Measurements from ENCODE around the gene LTBP2. TPM values are rescaled to one million over a fixed set of nuclear protein-coding genes. Genes with fewer than 3 reads are reported as not detected.
A peak's percentile ranks its signal among the peaks of the same experiment; 100 is the strongest.

Gene LTBP2
- total RNA-seq, 6 experiments from 2014 or later = 0.46 to 3.5 (median 1.7) TPM

DNA sequence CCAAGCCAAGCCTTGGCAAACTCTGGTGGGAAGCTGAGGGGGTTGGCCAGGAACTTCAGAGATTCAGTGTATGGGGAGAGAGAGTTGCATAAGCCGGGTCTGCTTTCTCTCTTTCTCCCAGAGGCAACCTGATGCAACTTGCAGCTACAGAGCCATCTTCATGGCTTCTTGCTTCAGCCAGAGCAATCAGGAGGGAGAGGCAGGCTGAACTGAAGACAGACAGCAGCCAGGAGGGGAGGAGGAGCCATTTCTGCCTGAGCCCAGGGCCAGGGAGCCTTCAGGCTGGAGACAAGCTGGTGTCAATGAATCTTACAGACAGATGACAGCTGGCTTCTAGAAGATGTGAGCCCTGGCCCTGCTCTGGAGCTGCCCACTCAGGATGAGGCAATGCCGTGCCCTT lies 137.7 kb downstream of the LTBP2 start:
- H3K9me3 ChIP-seq = no peaks in the 10 kb centered on the region

DNA sequence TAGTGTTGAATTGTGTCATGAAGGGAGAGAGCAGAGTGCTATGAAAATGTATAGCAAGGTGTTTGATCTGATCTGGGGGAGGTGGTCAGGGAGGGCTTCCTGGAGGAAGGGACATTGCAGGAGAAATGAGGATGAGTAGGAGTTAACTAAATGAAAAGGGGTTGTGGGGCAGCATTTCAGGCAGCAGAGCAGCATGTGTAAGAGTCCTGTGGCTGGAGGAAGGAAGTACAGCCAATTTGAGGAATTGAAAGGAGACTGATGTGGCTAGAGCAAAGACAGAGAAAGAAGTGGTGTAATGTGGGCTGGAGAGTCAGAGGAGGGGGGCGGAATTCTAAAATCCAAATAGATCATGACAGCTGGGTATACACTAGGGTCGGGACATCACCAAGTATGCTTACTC lies 139.4 kb downstream of the LTBP2 start:
- 61% methylated on average over 2 of the region's 2 CpGs for WGBS (ENCODE audit: insufficient coverage, low coverage, low lambda C conversion rate, missing lambda C conversion rate)
- H3K36me3 ChIP-seq = peaks cover 0 to 5% (median 0%) of the 10 kb centered on the region in 4 donors
- H3K4me1 ChIP-seq = no peaks in the 10 kb centered on the region
- no peaks in the 10 kb centered on the region for H3K27me3 ChIP-seq
- ATAC-seq = peak in 1 of 4 donors; percentile 42
- TF ChIP-seq, protein P1, sequence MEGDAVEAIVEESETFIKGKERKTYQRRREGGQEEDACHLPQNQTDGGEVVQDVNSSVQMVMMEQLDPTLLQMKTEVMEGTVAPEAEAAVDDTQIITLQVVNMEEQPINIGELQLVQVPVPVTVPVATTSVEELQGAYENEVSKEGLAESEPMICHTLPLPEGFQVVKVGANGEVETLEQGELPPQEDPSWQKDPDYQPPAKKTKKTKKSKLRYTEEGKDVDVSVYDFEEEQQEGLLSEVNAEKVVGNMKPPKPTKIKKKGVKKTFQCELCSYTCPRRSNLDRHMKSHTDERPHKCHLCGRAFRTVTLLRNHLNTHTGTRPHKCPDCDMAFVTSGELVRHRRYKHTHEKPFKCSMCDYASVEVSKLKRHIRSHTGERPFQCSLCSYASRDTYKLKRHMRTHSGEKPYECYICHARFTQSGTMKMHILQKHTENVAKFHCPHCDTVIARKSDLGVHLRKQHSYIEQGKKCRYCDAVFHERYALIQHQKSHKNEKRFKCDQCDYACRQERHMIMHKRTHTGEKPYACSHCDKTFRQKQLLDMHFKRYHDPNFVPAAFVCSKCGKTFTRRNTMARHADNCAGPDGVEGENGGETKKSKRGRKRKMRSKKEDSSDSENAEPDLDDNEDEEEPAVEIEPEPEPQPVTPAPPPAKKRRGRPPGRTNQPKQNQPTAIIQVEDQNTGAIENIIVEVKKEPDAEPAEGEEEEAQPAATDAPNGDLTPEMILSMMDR (IDR thresholded peaks at IDR 0.05) = no peak
- TF ChIP-seq POLR2A (IDR thresholded peaks at IDR 0.05) = no peak
- no peaks in the 10 kb centered on the region for H3K9me3 ChIP-seq
- H3K4me3 ChIP-seq = no peak overlapping the region
- intact Hi-C loops (cut with DNase I) = loop anchor here in 1 of 2 donors (10.0 kb wide), 1 partner anchor 108 kb away; no protein-coding TSS in a partner anchor
- no peak overlapping the region for H3K27ac ChIP-seq
- DNase-seq = no peak

More for the DNA sequence above, 137.7 kb downstream of the LTBP2 start:
- Histone ChIP-seq H3K27ac (no peak overlapping the region), H3K4me3 (no peak overlapping the region), H3K36me3 (peaks cover 0 to 8% (median 3%) of the 10 kb centered on the region in 4 donors), H3K4me1 (no peaks in the 10 kb centered on the region), H3K27me3 (no peaks in the 10 kb centered on the region)
- no peak for TF ChIP-seq POLR2A (IDR thresholded peaks at IDR 0.05)
- TF ChIP-seq, protein P1 (IDR thresholded peaks at IDR 0.05) = no peak
- DNase-seq (no peak), ATAC-seq (no peak)
- intact Hi-C loops (cut with DNase I) = loop anchor here in 1 of 2 donors (10.0 kb wide), 1 partner anchor 110 kb away; no protein-coding TSS in a partner anchor
- WGBS (ENCODE audit: insufficient coverage, low coverage, low lambda C conversion rate, missing lambda C conversion rate) = no CpG with 5 or more reads among the region's 2 CpGs

DNA sequence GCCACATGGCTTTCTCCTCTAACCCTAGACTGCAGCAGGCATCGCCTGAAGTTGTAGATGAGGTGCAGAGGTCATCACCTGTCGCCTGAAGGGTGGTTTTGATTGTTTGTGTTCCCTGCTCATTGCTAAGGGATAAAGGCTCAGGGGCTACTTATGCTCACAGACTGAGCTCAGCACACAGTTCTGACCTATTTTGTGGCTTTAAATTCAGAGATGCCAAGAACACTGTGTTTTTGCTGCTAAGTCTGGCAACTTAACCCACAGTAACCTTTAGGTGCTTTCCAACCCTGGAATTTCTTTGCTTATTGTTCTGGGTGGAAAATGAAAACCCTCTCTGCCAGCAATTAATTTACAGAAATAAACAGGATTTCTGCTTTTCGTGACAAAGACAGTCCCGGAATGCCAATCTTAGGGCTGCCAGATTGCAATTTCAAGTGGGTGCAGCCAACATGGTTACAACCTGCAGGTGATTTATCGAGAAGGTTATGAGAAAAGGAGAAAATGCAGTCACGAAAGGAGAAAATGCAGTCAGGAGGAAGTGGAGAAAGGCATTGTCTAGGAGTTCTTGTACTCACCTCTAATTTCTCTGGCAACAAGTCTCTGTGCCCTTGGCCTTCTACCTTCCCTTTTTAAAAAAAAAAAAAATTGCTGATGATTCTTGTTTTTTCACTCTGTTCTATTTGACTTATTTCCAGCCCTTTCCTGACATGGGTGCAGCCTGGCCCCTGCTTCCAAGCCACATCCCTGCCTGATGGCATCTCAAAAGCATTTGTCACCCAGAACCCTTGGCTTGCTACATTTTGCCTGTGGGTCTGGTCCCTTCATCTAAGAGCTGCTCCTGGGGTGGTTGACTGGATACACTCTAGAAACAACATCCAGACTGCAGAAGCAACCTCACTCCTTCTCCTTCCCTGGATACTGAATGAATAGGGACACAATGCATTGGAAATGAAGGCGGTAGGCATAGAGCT lies 142.2 kb downstream of the LTBP2 start:
- H3K4me3 ChIP-seq = no peak overlapping the region
- 70% methylated on average over 6 of the region's 7 CpGs for WGBS (ENCODE audit: insufficient coverage, low coverage, low lambda C conversion rate, missing lambda C conversion rate)
- no peaks in the 10 kb centered on the region for H3K27me3 ChIP-seq
- TF ChIP-seq, protein P1 (IDR thresholded peaks at IDR 0.05) = no peak
- TF ChIP-seq POLR2A (IDR thresholded peaks at IDR 0.05) = no peak
- no peaks in the 10 kb centered on the region for H3K4me1 ChIP-seq
- H3K36me3 ChIP-seq = no peaks in the 10 kb centered on the region
- H3K27ac ChIP-seq = no peak overlapping the region
- DNase-seq = no peak
- no peak for ATAC-seq
- H3K9me3 ChIP-seq = no peaks in the 10 kb centered on the region
- intact Hi-C loops (cut with DNase I) = loop anchor here in 1 of 2 donors (10.0 kb wide), 1 partner anchor 105 kb away; no protein-coding TSS in a partner anchor

DNA sequence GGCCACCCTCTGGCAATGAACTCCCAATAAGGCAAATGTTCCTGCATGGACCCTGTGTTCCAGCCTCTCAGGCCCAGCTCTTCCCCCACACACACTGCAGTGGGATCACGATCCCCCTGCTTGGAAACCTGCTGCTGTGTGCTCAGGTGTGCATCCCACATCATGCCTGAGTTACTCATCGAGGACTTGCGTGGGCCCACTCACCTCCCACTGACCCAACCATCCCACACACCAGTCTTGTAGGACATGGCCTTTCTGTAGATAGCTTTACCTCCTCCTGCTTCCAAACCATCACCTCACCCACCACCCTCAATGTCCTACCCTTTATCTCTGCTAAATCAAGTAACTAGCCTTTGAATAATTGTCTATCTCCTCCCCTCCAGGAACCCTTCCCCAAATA lies 143.5 kb downstream of the LTBP2 start:
- intact Hi-C loops (cut with DNase I) = no loop called here
- DNase-seq = no peak

More for the DNA sequence above, 143.5 kb downstream of the LTBP2 start:
- H3K36me3 ChIP-seq = no peaks in the 10 kb centered on the region
- no peak overlapping the region for H3K4me3 ChIP-seq
- no peak for TF ChIP-seq POLR2A (IDR thresholded peaks at IDR 0.05)
- TF ChIP-seq, protein P1 (IDR thresholded peaks at IDR 0.05) = no peak
- no peaks in the 10 kb centered on the region for H3K4me1 ChIP-seq
- H3K27me3 ChIP-seq = no peaks in the 10 kb centered on the region
- no CpG with 5 or more reads among the region's 3 CpGs for WGBS (ENCODE audit: insufficient coverage, low coverage, low lambda C conversion rate, missing lambda C conversion rate)
- no peak for ATAC-seq
- H3K9me3 ChIP-seq = no peaks in the 10 kb centered on the region
- no peak overlapping the region for H3K27ac ChIP-seq
